OCI-LY7 (cell line): ENCODE data around the gene CORO7.

Experiments
- EZH2phosphoT487 ChIP-seq: fragments of 200-600 bp; sonication (generic); IDR thresholded peaks from 2 replicates; pipeline ENCODE4 v1.6.1; 2018; ENCODE audit warnings: low read depth, borderline replicate concordance, mild to moderate bottlenecking, mixed run types, antibody characterized with exemption, low read length, moderate library complexity, mixed read lengths
- TF ChIP-seq, protein P1 (sequence below): fragments of 200-600 bp; sonication (generic); conservative IDR thresholded peaks from 2 replicates; pipeline ENCODE4 v1.5.1; 2014; ENCODE audit warnings: mild to moderate bottlenecking, antibody characterized with exemption, low read length, moderate library complexity, mixed read lengths

- TF ChIP-seq, protein P1, sequence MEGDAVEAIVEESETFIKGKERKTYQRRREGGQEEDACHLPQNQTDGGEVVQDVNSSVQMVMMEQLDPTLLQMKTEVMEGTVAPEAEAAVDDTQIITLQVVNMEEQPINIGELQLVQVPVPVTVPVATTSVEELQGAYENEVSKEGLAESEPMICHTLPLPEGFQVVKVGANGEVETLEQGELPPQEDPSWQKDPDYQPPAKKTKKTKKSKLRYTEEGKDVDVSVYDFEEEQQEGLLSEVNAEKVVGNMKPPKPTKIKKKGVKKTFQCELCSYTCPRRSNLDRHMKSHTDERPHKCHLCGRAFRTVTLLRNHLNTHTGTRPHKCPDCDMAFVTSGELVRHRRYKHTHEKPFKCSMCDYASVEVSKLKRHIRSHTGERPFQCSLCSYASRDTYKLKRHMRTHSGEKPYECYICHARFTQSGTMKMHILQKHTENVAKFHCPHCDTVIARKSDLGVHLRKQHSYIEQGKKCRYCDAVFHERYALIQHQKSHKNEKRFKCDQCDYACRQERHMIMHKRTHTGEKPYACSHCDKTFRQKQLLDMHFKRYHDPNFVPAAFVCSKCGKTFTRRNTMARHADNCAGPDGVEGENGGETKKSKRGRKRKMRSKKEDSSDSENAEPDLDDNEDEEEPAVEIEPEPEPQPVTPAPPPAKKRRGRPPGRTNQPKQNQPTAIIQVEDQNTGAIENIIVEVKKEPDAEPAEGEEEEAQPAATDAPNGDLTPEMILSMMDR = no peak
- no peak for TF ChIP-seq EZH2phosphoT487
These were observed 31.2 kb downstream of the CORO7 start for GRCh38 chr16:4385066-4385788.
